NCI-H2107 treated with DMSO at 0.1 percent for 48 hours (cell line): ENCODE data around the gene LXN.
"Not testable (repeated sequence)": the region's sequence is repeated elsewhere in the genome, so short reads cannot be mapped to it uniquely, and the experiment has no call there.

Experiments
- DNase-seq: peaks from one replicate; lab custom pipeline; 2025; ENCODE audit not compliant: unreplicated experiment; lab: John Stamatoyannopoulos, UW

The LXN gene, protein sequence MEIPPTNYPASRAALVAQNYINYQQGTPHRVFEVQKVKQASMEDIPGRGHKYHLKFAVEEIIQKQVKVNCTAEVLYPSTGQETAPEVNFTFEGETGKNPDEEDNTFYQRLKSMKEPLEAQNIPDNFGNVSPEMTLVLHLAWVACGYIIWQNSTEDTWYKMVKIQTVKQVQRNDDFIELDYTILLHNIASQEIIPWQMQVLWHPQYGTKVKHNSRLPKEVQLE

DNA sequence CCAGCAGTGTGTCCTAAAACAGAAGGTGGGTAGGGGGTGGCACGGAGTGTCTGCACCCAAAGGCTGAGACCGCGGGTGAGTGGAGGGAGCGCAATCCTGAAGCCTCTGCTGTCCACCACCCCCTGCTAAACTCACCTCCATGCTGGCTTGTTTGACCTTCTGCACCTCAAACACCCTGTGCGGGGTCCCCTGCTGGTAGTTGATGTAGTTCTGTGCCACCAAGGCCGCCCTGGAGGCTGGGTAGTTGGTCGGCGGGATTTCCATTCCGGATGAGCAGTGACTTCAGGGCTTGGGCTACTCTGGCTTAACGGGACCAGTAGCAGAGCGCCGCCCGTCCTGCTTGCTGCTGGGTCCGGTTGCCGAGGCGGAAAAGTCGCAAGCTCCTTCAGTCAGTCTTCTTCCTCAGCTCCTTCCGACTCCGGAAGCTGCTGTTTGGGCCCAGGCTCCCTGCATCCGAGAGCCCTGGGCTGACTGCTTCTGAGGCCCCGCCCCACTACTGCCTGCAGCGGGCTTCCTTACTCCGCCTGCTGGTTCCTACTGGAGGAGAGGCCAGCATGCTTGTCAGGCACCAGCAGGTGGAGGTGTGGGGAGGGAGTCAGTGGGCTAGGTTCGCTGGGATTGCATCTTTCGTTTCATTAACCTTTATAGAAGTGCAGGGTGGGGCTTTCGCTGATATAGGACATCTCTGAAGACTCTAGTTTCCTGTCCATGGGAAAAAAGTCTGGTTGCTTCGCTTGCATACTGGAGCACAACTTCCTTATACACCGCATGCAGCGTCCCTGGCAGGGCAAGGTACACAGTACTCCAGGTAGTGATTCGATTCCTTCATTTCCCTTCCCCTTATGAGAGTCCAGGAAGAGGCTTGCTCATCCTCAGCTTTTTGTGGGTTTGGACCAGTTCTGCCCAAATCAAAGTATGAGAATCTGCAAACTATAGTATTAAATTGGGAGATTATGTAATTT is at the start of gene LXN:
Gene LXN, minus strand, starts transcription at position 434 of the 962 bp plus-strand sequence. Its CDS starts 170 bp downstream, at position 264.
- DNase-seq: no peak

GRCh38 chr3:158722108-158722507 is 49.7 kb upstream of the LXN start:
- DNase-seq: no peak

DNA sequence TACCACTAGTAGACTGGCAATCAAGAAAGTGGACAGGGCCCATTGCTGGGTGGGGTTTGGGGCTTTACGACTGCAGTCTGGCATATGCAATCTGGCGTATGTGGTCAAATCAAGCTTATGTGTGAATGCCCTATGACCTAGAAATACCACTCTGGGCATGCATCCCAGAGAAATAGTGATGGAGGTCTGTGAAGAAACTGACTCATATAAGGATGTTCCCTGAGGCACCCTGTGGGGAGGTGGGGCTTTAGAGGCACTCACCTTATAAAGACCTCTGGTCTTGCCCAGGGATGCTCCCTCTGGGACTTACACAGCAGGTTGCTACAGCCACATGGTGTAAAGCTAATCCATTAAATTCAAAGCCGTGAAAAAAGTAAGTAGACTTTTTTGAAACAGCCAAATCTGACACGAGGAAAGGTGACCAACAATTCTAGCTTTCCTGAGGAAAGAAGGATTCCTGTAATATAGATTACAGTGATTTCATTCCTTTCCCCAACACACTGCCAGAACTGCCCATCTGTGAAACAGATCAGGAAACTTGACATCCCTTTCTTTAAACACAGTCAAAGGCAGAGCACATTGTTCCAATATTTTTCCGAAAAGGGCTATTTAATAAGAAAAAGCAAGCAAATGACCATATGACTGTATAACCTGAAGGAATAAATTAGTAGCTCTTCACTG is 46.2 kb upstream of the LXN start:
- DNase-seq: no peak

- no peak for DNase-seq
These were observed 45.1 kb upstream of the LXN start for GRCh38 chr3:158717576-158717975.

DNA sequence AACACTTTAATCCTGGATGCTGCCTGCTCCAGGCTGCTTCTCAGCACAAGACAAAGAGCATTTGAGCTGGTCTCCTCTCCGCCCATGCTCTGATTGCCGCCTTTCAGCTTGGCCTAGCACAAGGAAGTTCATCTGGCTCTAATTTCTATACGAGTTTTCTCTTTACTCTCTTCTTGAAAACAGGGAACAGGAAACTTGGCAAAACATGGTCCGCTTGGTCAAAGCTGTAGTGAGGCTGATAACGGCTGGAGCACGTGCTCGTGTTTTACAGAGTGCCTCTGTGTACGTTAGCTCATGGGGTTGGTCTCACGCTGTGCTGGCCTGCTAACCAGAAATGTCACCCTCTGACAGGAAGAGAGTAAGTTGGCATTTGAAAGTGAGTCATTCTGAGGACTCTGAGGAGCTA is 40.6 kb upstream of the LXN start:
- DNase-seq: no peak

DNA sequence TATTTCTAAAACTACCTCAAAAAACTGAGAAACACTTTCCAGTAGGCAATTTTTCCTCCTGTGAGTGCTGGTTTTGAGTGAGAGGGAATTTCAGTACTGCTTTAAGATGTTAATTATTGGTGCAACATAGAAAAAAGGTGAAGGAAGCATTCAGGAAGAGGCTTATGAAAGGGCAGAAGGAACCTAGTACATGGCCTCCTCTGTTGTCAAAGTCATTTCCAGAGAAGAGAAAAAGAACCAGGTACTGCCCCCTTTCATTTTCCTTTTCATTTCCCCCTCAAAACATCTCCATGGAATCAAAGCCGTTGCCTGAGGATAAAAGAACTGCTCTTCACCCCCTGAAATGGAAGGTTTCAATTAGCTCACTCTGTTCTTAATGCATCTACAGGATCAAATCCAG is 40.0 kb upstream of the LXN start:
- no peak for DNase-seq

DNA sequence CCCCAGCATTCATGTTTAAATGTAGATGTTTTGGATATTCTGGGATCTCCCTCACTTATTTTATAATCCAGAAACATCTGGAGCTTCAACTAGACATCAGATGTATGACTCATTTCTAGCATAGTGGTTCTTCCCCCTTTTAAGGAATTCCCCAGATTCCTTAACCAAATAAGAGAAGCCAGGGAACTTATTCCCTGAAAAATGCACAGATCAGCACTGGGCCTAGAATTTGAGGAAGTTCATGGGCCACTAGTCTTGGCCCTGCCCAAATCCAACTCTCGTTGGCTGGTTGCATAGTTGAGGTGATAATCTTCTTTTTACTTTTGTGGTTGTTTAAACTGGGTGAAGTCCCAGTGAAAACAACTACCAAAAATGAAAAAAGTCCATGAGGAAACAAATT is 39.4 kb upstream of the LXN start:
- DNase-seq: no peak

DNA sequence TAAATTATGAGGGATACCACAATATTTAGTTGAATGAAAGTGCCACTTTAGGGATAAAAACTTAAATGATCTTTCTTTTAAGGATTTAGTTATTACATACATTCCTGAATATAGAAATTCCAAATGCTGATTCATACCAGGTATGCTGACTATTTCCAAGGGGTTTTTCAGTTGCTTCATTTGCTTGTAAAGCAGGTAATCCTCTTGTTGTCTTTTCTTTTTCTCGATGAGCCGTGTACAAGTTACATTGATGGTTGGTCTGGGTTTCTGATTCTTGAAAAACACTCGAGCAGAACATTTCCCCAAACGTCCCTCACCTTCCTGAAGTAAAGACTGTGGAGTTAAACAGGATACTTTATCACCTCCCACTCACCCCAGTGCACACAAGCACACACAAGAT is 38.2 kb upstream of the LXN start:
- no peak for DNase-seq

DNA sequence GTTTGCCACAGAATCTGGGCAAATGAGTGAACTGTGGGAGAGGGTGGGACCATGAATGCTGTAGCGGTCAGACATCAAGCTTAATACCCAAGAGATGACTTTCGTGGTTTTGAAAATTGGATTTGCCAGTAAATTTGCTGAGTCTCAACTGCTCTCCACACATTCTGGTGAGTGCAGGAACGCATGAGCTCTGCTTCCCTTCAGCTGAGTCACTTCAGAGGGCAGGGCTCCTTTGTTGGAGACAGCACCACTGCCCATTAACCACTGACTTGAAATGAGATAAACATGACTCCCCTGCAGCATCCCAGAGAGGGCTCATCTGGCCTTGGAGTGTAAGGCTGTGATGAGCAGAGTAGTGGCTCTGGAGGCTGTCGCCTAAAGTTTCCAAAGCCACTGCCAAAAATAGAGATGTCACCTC is 37.2 kb upstream of the LXN start:
- no peak for DNase-seq

GRCh38 chr3:158703566-158703965 is 31.1 kb upstream of the LXN start:
- DNase-seq: no peak

DNA sequence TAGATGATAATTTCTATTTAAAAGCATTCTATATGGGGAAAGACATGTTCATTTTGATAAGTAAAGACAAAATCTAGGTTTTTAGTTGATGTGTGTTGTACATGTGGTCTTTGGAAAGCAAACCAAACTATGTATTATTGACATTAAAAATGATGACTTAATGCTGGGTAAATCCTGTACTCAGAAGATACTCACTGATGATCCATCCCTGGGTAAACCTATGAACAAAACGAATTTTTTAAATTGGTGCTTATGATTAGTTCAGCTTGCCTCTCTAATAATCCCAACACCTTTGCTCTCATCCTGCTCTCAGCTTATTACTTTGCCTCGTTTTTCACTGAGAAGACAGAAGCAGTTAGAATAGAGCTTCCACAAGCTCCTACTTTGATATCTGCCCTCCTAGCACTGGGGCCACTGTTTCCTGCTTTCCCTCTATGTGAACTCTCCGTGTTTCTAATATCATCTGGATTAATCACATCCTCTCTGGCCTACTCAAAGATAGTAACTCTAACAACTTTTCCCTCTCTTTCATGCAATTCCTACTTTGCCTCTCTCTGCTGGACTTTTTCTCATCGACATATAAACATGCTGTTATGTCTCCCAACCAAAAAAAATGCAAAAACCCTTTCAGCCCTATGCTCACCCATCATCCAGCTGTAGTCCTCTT is 30.5 kb upstream of the LXN start:
- no peak for DNase-seq

DNA sequence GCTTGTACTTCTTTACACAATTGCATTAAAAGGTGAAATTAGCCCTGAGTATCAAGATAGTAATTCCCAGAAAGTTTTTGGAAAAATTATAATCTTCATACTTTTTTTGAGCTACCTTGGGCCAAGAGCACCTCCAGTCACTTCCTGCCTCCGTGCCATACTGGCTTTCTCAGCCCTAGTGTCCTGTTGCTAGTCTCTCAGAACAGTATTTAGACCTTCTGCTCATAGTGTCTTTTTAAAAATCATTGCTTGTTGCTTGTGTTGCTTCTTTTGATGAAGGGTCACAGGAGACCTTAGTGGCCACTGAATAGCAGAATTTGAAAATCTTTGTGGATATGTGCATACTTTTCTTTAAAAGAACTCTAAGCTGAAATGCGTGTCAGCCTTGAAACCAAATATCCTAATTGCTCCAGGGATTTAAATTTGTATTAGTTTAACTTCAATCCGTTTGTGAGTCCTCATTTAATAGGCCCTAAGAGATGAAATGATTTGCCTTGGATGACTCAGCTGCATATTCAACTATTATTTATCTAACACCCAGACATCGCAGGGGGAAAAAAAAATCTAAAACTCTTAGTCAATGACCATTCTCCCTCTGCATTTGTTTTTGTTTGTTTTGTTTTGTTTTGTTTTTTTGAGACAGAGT is 29.1 kb upstream of the LXN start:
- no peak for DNase-seq

- DNase-seq: no peak
These were observed 28.1 kb upstream of the LXN start for GRCh38 chr3:158700559-158700958.

- no peak for DNase-seq
These were observed 24.2 kb upstream of the LXN start for GRCh38 chr3:158696618-158697017.

GRCh38 chr3:158693866-158694456 is 21.5 kb upstream of the LXN start:
- DNase-seq: not testable (repeated sequence)

- DNase-seq: no peak
These were observed 12.7 kb upstream of the LXN start for GRCh38 chr3:158685159-158685558.

DNA sequence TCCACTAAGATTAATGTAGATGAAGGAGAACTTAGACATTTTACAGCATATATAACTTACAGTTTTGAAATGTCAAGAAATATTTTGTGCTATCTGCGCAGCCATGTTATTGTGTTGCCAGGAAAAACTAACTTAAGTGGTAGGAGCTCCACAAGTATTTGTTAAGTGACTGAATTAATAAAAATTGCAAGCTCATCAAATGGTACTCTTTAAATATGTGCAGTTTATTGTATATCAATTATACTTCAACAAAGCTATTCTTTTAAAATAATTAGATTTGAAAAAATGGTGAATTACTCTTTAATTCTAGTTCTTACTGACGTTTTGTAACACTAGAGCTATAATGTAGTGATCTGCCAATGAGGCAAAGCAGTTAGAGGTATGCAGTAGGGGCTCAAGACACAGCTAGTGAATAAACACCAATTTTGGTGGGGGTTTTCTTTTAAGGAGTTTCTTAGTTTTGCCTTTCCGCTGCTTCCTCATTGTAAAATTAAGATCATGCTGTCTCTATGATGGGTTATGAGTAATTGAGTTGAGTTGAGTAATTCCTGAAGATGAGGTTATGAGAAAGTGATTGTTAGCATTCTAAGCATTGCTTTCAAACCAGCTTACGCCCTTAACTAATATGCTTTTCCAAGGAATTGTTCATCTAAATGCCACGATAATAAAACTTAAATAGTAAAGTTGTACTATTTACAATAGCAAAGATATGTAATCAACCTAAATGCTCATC is 10.9 kb upstream of the LXN start:
- DNase-seq: no peak

- DNase-seq: no peak
These were observed 8.4 kb upstream of the LXN start for GRCh38 chr3:158680861-158681260.

DNA sequence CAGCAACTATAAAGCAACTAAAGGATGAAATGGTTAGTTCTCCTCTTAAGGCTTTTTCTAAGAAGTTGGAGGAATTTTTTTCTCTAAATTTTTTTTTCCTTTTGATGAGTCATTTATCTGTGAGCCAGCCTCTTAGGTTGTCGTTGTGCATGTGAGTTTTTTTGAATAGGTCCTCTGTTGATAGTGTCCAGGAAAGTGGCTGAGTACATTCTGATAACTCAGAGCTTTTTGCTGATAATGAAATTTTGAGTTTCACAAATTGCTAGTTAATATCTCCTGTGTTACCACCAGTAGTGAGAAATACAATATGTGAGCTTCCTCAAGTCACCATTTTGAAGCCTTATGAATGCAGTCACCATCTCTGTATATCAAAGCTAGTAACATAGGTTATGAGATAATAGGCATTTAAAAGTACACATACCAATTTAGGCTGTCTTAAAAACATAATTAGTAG is 7.1 kb upstream of the LXN start:
- no peak for DNase-seq

GRCh38 chr3:158678687-158679086 is 6.2 kb upstream of the LXN start:
- DNase-seq: no peak
